DND-41 (cell line): ENCODE results near the gene ANKRD40.

ENCODE experiments used
- ATAC-seq: fragments of 200-7000 bp; cut with Tn5 transposase; 3 replicates; pipeline ENCODE4 v1.9.1; 2021; ENCODE audit warnings: low read depth; ENCODE audit not compliant: insufficient read depth
- DNase-seq: peaks from one replicate; pipeline ENCODE4 v3.0.0-alpha.2; 2020
- H2AFZ ChIP-seq: 2 replicates; pipeline ENCODE4 v1.6.0; 2012; ENCODE audit warnings: low read depth, low read length
- H3K27ac ChIP-seq: 2 replicates; pipeline ENCODE4 v1.5.1; 2012; ENCODE audit warnings: low read length, inconsistent platforms
- H3K27me3 ChIP-seq: fragments of 200-600 bp; sonication (generic); 2 replicates; pipeline ENCODE4 v1.6.0; 2012; ENCODE audit warnings: low read length, mild to moderate bottlenecking, inconsistent platforms; ENCODE audit not compliant: insufficient read depth, poor library complexity
- H3K36me3 ChIP-seq: 2 replicates; pipeline ENCODE4 v1.5.1; 2012; ENCODE audit warnings: low read length, inconsistent platforms; ENCODE audit not compliant: insufficient read depth
- H3K4me1 ChIP-seq: 2 replicates; pipeline ENCODE4 v1.5.1; 2012; ENCODE audit warnings: mild to moderate bottlenecking, low read length; ENCODE audit not compliant: insufficient read depth
- H3K4me2 ChIP-seq: 2 replicates; pipeline ENCODE4 v1.6.0; 2012; ENCODE audit warnings: mild to moderate bottlenecking, moderate library complexity, low read length, inconsistent platforms; ENCODE audit not compliant: insufficient read depth
- H3K4me3 ChIP-seq, 2 experiments: fragments of 200-600 bp in 1 of 2; shearing (Covaris generic) in 1 of 2; 2 replicates each; pipeline ENCODE4 v1.5.1; 2012 to 2016; ENCODE audit warnings: inconsistent platforms in 2 of 2, low read length in 2 of 2, mild to moderate bottlenecking in 2 of 2, low read depth in 1 of 2, moderate library complexity in 1 of 2
- H3K79me2 ChIP-seq: 2 replicates; pipeline ENCODE4 v1.6.0; 2012; ENCODE audit warnings: low read length, inconsistent platforms; ENCODE audit not compliant: insufficient read depth
- H3K9ac ChIP-seq: 2 replicates; pipeline ENCODE4 v1.6.0; 2012; ENCODE audit warnings: low read depth, mild to moderate bottlenecking, inconsistent platforms, low read length, moderate library complexity
- H3K9me3 ChIP-seq: 2 replicates; pipeline ENCODE4 v1.5.1; 2012; ENCODE audit warnings: low read length, moderate library complexity, mild to moderate bottlenecking, inconsistent platforms; ENCODE audit not compliant: insufficient read depth, severe bottlenecking
- H4K20me1 ChIP-seq: 2 replicates; pipeline ENCODE4 v1.6.0; 2012; ENCODE audit warnings: low read length; ENCODE audit not compliant: insufficient read depth
- CTCF ChIP-seq: IDR thresholded peaks from 2 replicates; pipeline ENCODE4 v1.5.1; 2012; ENCODE audit warnings: borderline replicate concordance, low read length, moderate library complexity, mild to moderate bottlenecking; ENCODE audit not compliant: poor library complexity, severe bottlenecking; ENCODE audit errors: extremely low read depth
- EZH2 ChIP-seq: IDR thresholded peaks from 3 replicates; pipeline ENCODE4 v1.6.1; 2012; ENCODE audit warnings: borderline replicate concordance, low read depth, mild to moderate bottlenecking, moderate library complexity, low read length, inconsistent platforms; ENCODE audit not compliant: severe bottlenecking

Gene ANKRD40

GRCh38 chr17:50651661-50652060 is 56.1 kb downstream of the ANKRD40 start:
- peaks cover 3% of the 10 kb centered on the region for H3K9me3 ChIP-seq
- no peaks in the 10 kb centered on the region for H3K4me1 ChIP-seq
- no peaks in the 10 kb centered on the region for H4K20me1 ChIP-seq
- no peaks in the 10 kb centered on the region for H3K79me2 ChIP-seq
- no peak overlapping the region for H2AFZ ChIP-seq
- no peaks in the 10 kb centered on the region for H3K36me3 ChIP-seq
- no peak overlapping the region for H3K27ac ChIP-seq
- TF ChIP-seq CTCF (no peak), EZH2 (no peak)
- H3K4me3 ChIP-seq, result no peak overlapping the region
- H3K4me2 ChIP-seq, result no peak overlapping the region
- H3K9ac ChIP-seq, result no peak overlapping the region
- no peak for ATAC-seq
- peaks cover 3% of the 10 kb centered on the region for H3K27me3 ChIP-seq
- no peak for DNase-seq

DNA sequence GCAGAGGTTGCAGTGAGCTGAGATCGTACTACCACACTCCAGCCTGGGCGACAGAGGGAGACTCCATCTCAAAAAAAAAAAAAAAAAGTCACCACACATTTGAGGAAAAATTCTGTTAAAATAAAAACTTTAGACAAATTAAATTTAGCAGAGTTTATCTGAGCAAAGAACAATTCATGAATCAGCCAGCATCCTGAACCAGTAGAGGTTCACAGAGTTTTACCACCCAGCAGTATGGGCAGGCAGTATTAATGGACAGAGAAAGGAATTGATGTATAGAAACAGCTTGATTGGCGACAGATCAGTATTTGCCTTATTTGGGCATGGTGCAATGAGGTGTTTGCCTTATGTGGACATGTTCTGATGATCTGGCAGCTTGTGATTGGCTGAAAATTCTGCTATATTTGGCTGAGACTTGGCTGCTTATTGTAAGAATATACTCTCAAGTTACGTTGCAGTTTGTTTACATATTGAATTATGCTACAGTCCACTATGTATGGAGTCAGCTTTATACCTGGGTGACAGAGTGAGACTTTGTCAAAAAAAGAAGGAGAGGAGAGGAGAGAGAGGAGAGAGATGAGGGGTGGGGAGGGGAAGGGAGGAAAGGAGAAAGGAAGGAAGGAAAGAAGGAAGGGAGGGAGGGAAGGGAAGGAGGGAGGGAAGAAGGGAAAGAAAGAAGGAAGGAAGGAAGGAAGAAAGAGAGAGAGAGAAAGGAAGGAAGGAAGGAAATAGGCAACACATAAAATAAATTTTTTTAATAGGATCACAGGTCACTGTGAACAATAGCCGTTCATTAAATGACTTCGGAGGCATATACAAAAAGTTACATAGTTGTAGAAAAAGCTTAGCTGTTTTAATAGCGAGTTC is 58.4 kb downstream of the ANKRD40 start:
- peaks cover 6% of the 10 kb centered on the region for H3K27me3 ChIP-seq
- no peak for TF ChIP-seq CTCF
- no peak for TF ChIP-seq EZH2
- no peak overlapping the region for H3K27ac ChIP-seq
- H3K36me3 ChIP-seq, result no peaks in the 10 kb centered on the region
- H3K9me3 ChIP-seq, result peaks cover 3% of the 10 kb centered on the region
- H3K4me3 ChIP-seq, result no peak overlapping the region
- no peaks in the 10 kb centered on the region for H3K4me1 ChIP-seq
- no peak overlapping the region for H3K9ac ChIP-seq
- DNase-seq, result no peak
- H4K20me1 ChIP-seq, result no peaks in the 10 kb centered on the region
- no peak overlapping the region for H2AFZ ChIP-seq
- no peak overlapping the region for H3K4me2 ChIP-seq
- H3K79me2 ChIP-seq, result no peaks in the 10 kb centered on the region
- no peak for ATAC-seq

DNA sequence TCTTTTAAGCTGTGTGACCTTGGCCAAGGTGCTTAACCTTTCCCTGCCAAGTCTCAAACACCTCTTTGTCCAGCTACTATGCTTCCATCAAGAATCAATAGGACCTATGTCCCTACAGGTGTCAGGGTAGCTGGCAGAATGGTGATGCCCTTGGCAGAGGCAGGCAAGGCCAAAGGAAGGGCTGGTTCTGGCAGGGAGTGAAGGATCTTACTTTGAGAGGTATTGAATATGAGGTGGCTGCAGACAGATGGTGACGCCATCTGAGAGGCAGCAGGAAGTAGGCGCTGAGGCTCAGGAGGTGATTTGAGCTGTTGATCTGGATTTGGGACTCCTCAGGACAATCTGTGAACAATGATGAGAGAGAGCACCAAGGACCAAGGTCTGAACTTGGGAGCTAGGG is 60.5 kb downstream of the ANKRD40 start:
- H3K4me3 ChIP-seq, result no peak overlapping the region
- no peak overlapping the region for H3K9ac ChIP-seq
- DNase-seq, result no peak
- no peaks in the 10 kb centered on the region for H3K36me3 ChIP-seq
- no peaks in the 10 kb centered on the region for H3K79me2 ChIP-seq
- TF ChIP-seq CTCF (no peak), EZH2 (no peak)
- H2AFZ ChIP-seq, result no peak overlapping the region
- H3K27ac ChIP-seq, result no peak overlapping the region
- H3K4me2 ChIP-seq, result no peak overlapping the region
- ATAC-seq, result no peak
- H4K20me1 ChIP-seq, result no peaks in the 10 kb centered on the region
- peaks cover 6% of the 10 kb centered on the region for H3K27me3 ChIP-seq
- H3K9me3 ChIP-seq, result no peaks in the 10 kb centered on the region
- no peaks in the 10 kb centered on the region for H3K4me1 ChIP-seq
